NCI-H1694 (cell line): Measurements from ENCODE around the gene MYO5B.

ENCODE experiments used
- DNase-seq: peaks from one replicate; lab custom pipeline; 2025; lab: John Stamatoyannopoulos, UW

The MYO5B gene

GRCh38 chr18:50188652-50189051 is 6.3 kb downstream of the MYO5B start:
- DNase-seq, result no peak

DNA sequence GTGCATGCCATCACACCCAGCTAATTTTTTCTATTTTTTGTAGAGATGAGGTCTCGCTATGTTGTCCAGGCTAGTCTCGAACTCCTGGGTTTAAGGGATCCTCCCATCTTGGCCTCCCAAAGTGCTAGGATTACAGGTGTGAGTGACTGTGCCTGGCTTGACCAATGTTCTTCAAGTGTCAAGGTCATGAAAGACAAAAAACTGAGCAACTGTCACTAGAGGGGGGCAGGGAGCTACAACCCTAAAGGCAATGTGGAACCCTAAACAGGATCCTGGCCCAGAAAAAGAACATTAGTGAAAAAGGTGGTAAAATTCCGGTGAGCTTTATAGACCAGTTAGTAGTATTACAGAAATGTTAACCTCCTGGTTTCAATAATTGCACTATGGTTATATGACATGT is 7.3 kb downstream of the MYO5B start:
- no peak for DNase-seq

GRCh38 chr18:50186385-50186784 is 8.6 kb downstream of the MYO5B start:
- DNase-seq, result no peak

DNA sequence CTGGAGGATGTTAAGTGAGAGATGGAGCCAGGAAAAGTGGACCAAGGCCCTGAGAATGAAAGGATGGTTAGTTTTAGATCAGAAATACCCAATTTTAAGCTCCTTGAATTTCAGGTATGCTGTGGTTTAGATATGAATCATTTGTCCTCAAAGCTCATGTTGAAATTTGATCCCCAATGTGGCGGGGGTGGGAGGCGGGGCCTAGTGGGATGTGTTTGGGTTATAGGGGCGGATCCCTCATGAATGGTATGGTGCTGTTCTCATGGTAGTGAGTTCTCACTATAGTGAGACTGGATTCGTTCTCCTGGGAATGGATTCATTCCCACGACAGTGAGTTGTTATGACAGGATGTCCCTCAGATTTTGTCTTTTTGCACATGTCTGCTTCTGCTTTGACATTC is 11.4 kb downstream of the MYO5B start:
- no peak for DNase-seq

GRCh38 chr18:50182511-50182910 is 12.4 kb downstream of the MYO5B start:
- peak; percentile 52 for DNase-seq

DNA sequence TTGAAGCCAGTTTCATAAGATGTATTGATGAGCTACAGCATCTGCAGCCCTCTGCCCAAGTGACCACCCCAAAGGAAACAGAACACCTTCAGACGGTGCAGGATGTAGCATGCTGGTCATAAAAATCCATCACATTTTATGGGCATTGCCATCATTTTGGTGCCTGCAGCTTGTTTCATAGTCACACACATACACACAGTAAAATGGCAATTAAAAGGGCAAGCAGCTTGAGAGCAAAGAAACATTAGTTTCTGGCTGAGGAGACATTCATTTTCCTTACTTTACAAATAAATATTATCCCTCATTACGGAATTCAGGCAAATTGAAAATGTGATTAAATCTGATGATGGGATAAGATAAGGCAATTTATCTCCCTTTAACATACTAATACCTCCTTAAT is 13.4 kb downstream of the MYO5B start:
- DNase-seq, result no peak

DNA sequence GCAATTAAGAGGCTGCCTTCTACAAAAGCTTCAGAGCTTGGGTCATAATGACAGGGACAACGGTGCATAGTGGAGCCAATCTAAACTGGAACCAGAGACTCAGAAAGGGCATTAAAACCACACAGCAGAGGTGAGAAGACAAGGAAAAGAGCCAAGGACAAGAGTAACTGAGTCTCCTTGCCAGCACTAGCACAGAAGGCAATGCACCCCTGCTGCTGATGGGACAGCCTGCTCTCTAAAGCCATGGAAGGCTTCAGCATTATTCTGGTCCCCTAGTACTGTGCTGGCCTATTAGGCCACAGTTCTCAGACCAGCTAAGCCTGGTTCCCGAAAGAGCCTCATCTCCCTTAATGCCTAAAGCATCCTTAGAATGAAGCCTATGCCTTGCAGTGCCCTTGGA is 15.5 kb downstream of the MYO5B start:
- DNase-seq, result no peak

- DNase-seq, result no peak
Measured at GRCh38 chr18:50177294-50177992, 17.5 kb downstream of the MYO5B start.

GRCh38 chr18:50172367-50172766 is 22.6 kb downstream of the MYO5B start:
- no peak for DNase-seq

DNA sequence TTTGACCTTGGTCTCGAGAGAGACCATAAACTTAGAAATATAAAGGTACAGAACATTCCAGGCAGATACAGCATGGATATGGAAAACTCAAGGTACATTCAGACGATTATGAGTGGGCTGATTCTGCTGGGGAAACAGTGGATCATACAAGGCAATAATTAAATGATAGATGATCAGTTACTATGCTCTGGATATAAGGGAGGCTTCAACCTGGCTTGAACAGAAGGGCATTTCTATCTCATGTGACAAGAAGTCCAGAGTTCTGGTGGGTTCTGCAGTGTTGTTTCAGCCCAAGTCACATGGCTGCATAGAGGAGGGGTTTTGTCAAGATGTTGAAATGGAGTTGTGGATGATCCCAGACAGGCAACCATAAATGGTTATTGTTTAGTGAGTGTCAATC is 23.5 kb downstream of the MYO5B start:
- no peak for DNase-seq

- no peak for DNase-seq
Measured at GRCh38 chr18:50170004-50170403, 24.9 kb downstream of the MYO5B start.

- DNase-seq, result no peak
Measured at GRCh38 chr18:50169149-50169548, 25.8 kb downstream of the MYO5B start.

DNA sequence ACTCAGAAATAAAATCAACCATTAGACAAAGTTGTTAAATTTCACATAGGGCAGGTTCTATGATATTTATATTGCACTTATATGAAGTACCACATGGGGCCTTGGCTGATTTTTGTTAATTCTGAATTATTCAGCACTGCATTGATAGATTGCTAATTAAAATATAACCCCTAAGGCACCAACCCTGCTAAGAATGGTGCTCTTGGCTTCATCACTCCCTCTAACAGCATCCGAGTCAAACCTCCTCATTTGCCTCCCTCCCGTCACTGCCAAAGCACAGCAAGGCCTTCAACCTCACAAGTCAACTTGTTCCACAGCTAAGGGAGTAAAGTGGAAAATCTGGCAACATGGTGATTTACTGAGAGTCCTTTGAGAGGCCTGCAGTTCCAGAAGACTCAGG is 27.0 kb downstream of the MYO5B start:
- DNase-seq, result no peak

DNA sequence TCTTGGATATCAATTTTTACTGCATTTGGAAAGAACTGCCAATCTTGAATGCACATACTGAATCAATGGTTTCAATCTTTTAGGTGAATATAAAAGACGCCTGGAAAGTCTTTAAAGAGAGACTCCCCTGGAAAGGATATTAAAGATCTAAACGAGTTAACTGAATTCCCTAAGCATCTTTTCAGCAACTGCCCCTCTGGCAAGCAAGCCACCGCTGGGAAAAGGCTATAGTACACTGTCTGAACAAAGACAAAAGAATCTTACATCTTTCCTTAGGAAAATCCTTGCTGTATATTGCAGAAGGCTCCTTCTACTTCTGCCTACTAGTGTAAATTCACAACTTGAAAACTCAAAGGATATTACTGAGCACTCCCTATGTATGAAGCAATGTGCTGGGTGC is 28.0 kb downstream of the MYO5B start:
- DNase-seq, result no peak

DNA sequence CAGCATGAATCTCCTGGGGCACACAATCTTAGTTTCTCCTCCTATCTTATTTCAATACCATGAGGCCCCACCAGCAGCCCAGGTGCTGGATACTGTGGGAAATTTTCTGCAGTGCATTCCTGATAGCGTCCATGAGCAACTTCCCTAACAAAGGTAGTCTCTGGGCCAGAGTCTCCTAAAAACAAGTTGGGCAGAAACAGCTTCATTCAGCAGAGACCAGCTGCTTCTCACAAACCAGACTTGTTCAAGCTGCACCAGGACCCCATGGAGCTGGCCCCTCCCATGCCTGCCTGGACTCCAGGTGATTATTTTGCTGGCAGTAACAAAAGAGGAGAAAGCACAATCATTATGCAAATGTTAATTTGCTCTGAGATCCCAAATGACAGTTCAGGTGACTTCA is 31.4 kb downstream of the MYO5B start:
- no peak for DNase-seq

GRCh38 chr18:50162486-50163304 is 32.3 kb downstream of the MYO5B start:
- no peak for DNase-seq

GRCh38 chr18:50161597-50162205 is 33.2 kb downstream of the MYO5B start:
- no peak for DNase-seq

- no peak for DNase-seq
Measured at GRCh38 chr18:50159654-50160046, 35.3 kb downstream of the MYO5B start.

DNA sequence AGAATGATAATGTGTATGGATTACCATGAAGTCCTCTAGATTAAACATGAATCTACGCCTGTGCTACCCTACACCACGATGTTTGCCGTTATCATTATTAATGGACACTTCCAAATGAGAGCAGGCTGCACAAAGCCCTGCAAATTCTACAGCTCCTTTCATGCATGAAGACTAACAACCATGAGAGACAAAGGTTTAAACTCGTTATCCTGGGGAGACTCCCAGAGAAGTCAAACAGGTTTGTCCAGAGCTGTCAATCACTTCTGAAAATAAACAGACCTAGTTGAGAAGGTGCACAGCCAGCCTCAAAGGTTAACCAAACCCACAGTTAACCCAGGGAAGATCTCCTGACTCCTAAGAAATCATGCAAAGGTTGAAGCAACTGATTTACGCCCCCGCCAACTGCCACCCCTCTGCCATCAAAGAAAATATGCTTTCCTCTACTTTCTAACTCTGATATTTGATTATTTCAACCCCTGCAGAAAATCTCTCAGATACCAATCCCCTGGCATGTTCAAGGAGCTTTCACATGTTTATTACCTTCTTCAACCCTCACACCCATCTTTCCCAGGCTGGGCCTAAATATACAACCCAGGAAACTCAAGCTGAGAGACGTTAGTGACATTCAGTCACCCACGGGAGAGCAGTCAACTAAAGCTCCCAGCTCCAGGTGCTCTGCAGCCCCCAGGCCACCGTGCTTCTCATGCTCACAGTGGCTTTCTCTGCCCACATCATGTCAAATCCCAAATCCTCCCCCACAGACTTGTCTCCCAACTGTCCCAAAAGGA is 35.9 kb downstream of the MYO5B start:
- no peak for DNase-seq

DNA sequence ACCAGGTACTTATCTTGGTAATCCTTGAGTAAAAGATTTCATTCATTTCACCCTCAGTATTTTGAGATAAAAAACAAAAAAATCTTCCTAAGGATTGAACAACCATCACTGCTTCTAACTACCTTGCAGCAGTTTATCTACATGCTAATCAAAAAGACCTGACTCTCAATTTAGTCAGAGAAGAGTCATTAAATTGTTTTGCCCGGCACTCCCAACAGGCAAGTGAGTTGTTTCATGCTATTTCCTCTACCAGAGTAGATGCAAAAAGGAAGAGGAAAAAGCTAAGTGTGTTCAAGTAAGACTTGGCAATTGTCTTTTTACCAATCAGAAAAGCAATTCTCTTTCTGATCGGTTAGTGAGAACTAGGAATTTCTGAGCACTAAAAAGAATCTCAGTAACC is 39.5 kb downstream of the MYO5B start:
- DNase-seq, result no peak

DNA sequence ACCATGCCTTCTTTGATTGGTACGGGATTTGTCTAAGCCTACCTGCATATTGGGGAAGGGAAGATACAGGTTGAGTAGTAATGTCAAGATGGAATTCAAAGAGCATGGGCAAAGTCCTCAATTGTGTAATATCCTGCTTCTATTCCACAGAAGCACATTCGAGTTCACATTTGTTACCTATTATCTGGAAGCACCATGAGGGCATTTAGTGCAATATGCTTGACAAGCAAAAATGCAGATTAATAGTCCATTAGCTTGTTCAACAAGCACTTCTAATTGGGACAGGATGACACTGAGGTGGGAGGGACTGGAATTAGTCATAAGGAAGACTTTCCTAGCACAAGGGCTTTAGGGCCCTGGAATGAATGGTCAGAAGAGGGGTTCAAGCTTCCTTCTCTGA is 40.5 kb downstream of the MYO5B start:
- no peak for DNase-seq

GRCh38 chr18:50152900-50153299 is 42.0 kb downstream of the MYO5B start:
- DNase-seq, result no peak
